HCT116 (cell line): Measurements from ENCODE around the gene PAX6. TPM values are rescaled to one million over a fixed set of nuclear protein-coding genes. Genes with fewer than 3 reads are reported as not detected.
A peak's percentile ranks its signal among the peaks of the same experiment; 100 is the strongest.

Experiments used
- ATAC-seq: fragments of 200-7000 bp; cut with Tn5 transposase; 2 replicates; pipeline ENCODE4 v1.9.1; 2020; ENCODE audit warnings: mild to moderate bottlenecking, moderate library complexity
- BruUV-seq: library from RNA; stranded (reverse); fragments of 400-500 nt; replicated peaks from 2 replicates; lab custom pipeline; 2021; lab: Mats Ljungman, UMichigan
- CTCF ChIA-PET: fragments of 300-600 bp; sonication (Branson Sonifier 250); formaldehyde crosslinking; loops from one replicate; lab custom pipeline; 2021; ENCODE audit warnings: antibody characterized with exemption; lab: Charles Lee
- POLR2A ChIA-PET: fragments of 300-600, 350-600 bp; sonication (Branson Sonifier 250); formaldehyde crosslinking; loops from one replicate; lab custom pipeline; 2021; ENCODE audit warnings: antibody characterized with exemption; lab: Charles Lee
- RAD21 ChIA-PET, 2 experiments: fragments of 300-600 bp; sonication (Branson Sonifier 250); formaldehyde crosslinking; loops; one replicate each; lab custom pipeline; 2023; ENCODE audit warnings: low total read pairs in 2 of 2; ENCODE audit not compliant: uncharacterized antibody in 2 of 2, unreplicated experiment in 2 of 2, low non-redundant PET in 1 of 2; lab: Charles Lee
- DNase-seq: peaks from one replicate; pipeline ENCODE4 v3.0.0-alpha.2; 2010; ENCODE audit warnings: low read depth, low spot score
- H2AFZ ChIP-seq: fragments of 200-600 bp; shearing (Covaris generic), sonication (generic); 2 replicates; pipeline ENCODE4 v1.6.1; 2017; ENCODE audit warnings: low read depth, mixed run types, mixed read lengths, antibody characterized with exemption, low read length; ENCODE audit not compliant: poor library complexity, severe bottlenecking
- H3K27ac ChIP-seq: 2 replicates; pipeline ENCODE4 v1.5.1; 2012; ENCODE audit warnings: low read depth, low read length
- H3K27me3 ChIP-seq: fragments of 200-600 bp; sonication (generic); 2 replicates; pipeline ENCODE4 v1.6.1; 2016; ENCODE audit warnings: mixed run types, low read length, mixed read lengths; ENCODE audit not compliant: insufficient read depth
- H3K36me3 ChIP-seq, 2 experiments: fragments of 200-500 bp in 1 of 2; fragments of 200-600 bp in 1 of 2; sonication (Bioruptor generic) in 1 of 2; sonication (generic) in 1 of 2; 2 replicates each; pipeline versions ENCODE4 v1.5.1 to v1.6.1; 2014 to 2016; ENCODE audit warnings: low read length in 2 of 2, inconsistent platforms in 1 of 2, mixed read lengths in 1 of 2, mixed run types in 1 of 2; ENCODE audit not compliant: insufficient read depth in 2 of 2, control insufficient read depth in 1 of 2
- H3K4me1 ChIP-seq, 2 experiments: fragments of 200-600 bp in 1 of 2; sonication (generic) in 1 of 2; 2 replicates each; pipeline versions ENCODE4 v1.5.1 to v1.6.1; 2012 to 2017; ENCODE audit warnings: low read length in 2 of 2, inconsistent platforms in 1 of 2, mild to moderate bottlenecking in 1 of 2, mixed read lengths in 1 of 2, mixed run types in 1 of 2, moderate library complexity in 1 of 2; ENCODE audit not compliant: insufficient read depth in 2 of 2, control insufficient read depth in 1 of 2
- H3K4me2 ChIP-seq: fragments of 200-600 bp; sonication (generic); 2 replicates; pipeline ENCODE4 v1.6.1; 2017; ENCODE audit warnings: mixed run types, low read length, mixed read lengths
- H3K4me3 ChIP-seq, 2 experiments: fragments of 200-600 bp in 1 of 2; sonication (generic) in 1 of 2; replicated peaks in 1 of 2; 2 replicates each; pipeline ENCODE4 v1.5.1; 2011 to 2016; ENCODE audit warnings: low read length in 2 of 2, control low read depth in 1 of 2, low read depth in 1 of 2, mild to moderate bottlenecking in 1 of 2, mixed read lengths in 1 of 2, mixed run types in 1 of 2
- H3K79me2 ChIP-seq: fragments of 200-600 bp; sonication (generic); 2 replicates; pipeline ENCODE4 v1.6.1; 2017; ENCODE audit warnings: mild to moderate bottlenecking, mixed run types, low read length, moderate library complexity, mixed read lengths; ENCODE audit not compliant: insufficient read depth
- H3K9ac ChIP-seq: fragments of 200-600 bp; sonication (generic); 2 replicates; pipeline ENCODE4 v1.6.1; 2016; ENCODE audit warnings: low read length, mixed read lengths
- H3K9me2 ChIP-seq: fragments of 200-600 bp; sonication (generic), shearing (Covaris generic); 2 replicates; pipeline ENCODE4 v1.6.1; 2017; ENCODE audit warnings: mixed run types, mild to moderate bottlenecking, moderate library complexity; ENCODE audit not compliant: insufficient read depth
- H3K9me3 ChIP-seq, 2 experiments: fragments of 200-500 bp in 1 of 2; fragments of 200-600 bp in 1 of 2; sonication (Bioruptor generic) in 1 of 2; sonication (generic) in 1 of 2; 2 replicates each; pipeline ENCODE4 v1.6.1; 2014 to 2017; ENCODE audit warnings: low read length in 2 of 2, mixed read lengths in 2 of 2, inconsistent platforms in 1 of 2, low read depth in 1 of 2, mild to moderate bottlenecking in 1 of 2, mixed run types in 1 of 2, moderate library complexity in 1 of 2; ENCODE audit not compliant: control insufficient read depth in 1 of 2, insufficient read depth in 1 of 2
- H4K20me1 ChIP-seq: fragments of 200-600 bp; sonication (generic), shearing (Covaris generic); 2 replicates; pipeline ENCODE4 v1.6.1; 2017; ENCODE audit warnings: mixed run types, mild to moderate bottlenecking, moderate library complexity; ENCODE audit not compliant: insufficient read depth
- CBX3 ChIP-seq: IDR thresholded peaks from 2 replicates; pipeline ENCODE4 v1.6.1; 2012; ENCODE audit warnings: low read depth
- CEBPB ChIP-seq: IDR thresholded peaks from 2 replicates; pipeline ENCODE4 v1.6.1; 2012; ENCODE audit warnings: low read depth
- CTCF ChIP-seq, 3 experiments: fragments of 200-600 bp in 1 of 3; sonication (generic) in 1 of 3; IDR thresholded peaks in 2 of 3; conservative IDR thresholded peaks in 1 of 3; 2 replicates each; pipeline ENCODE4 v1.5.1; 2012 to 2017; ENCODE audit warnings: low read depth in 2 of 3, low read length in 2 of 3, antibody characterized with exemption in 1 of 3, borderline replicate concordance in 1 of 3, control low read depth in 1 of 3, mild to moderate bottlenecking in 1 of 3, mixed read lengths in 1 of 3, mixed run types in 1 of 3, moderate library complexity in 1 of 3; ENCODE audit not compliant: insufficient read depth in 1 of 3
- EGR1 ChIP-seq: IDR thresholded peaks from 2 replicates; pipeline ENCODE4 v1.6.1; 2012; ENCODE audit warnings: low read depth
- ELF1 ChIP-seq: IDR thresholded peaks from 2 replicates; pipeline ENCODE4 v1.6.1; 2012; ENCODE audit warnings: low read depth, borderline replicate concordance
- EZH2 ChIP-seq: fragments of 200-600 bp; sonication (generic); IDR thresholded peaks from 2 replicates; pipeline ENCODE4 v1.6.1; 2017; ENCODE audit warnings: antibody characterized with exemption, mixed run types
- EZH2phosphoT487 ChIP-seq: fragments of 200-600 bp; IDR thresholded peaks from 2 replicates; pipeline ENCODE4 v1.6.1; 2018; ENCODE audit warnings: antibody characterized with exemption, borderline replicate concordance
- FOSL1 ChIP-seq: IDR thresholded peaks from 2 replicates; pipeline ENCODE4 v1.6.1; 2012; ENCODE audit warnings: low read depth
- JUND ChIP-seq: IDR thresholded peaks from 2 replicates; pipeline ENCODE4 v1.6.1; 2012
- POLR2A ChIP-seq: IDR thresholded peaks from 2 replicates; pipeline ENCODE4 v1.7.0; 2011; ENCODE audit warnings: borderline replicate concordance; ENCODE audit not compliant: insufficient read depth, insufficient read length; ENCODE audit errors: extremely low read depth
- RAD21 ChIP-seq: IDR thresholded peaks from 2 replicates; pipeline ENCODE4 v1.6.1; 2012; ENCODE audit warnings: low read depth, mild to moderate bottlenecking
- SIN3A ChIP-seq: IDR thresholded peaks from 2 replicates; pipeline ENCODE4 v1.6.1; 2012; ENCODE audit warnings: low read depth
- SRF ChIP-seq: IDR thresholded peaks from 2 replicates; pipeline ENCODE4 v1.6.1; 2012; ENCODE audit warnings: low read depth
- ZFX ChIP-seq: fragments of 450-650 bp; IDR thresholded peaks from 2 replicates; pipeline ENCODE4 v1.6.1; 2017
- ZNF274 ChIP-seq: fragments of 200-500 bp; sonication (Bioruptor generic); IDR thresholded peaks from 2 replicates; pipeline ENCODE4 v1.6.1; 2014; ENCODE audit warnings: mild to moderate bottlenecking, low read depth, low read length, inconsistent platforms
- intact Hi-C: fragments of 100-400 bp; cut with micrococcal nuclease; formaldehyde crosslinking; loops from 2 replicates; pipeline ENCODE4 v1.10.0; 2022
- total RNA-seq: library from RNA; stranded (reverse); gene quantifications from one replicate; pipeline ENCODE4 v1.2.1, GENCODE V29; 2021; ENCODE audit not compliant: unreplicated experiment
- TF ChIP-seq, protein P1 (sequence below): IDR thresholded peaks from 2 replicates; pipeline ENCODE4 v1.6.1; 2012
- TF ChIP-seq, protein P2 (sequence below): IDR thresholded peaks from 2 replicates; pipeline ENCODE4 v1.6.1; 2011; ENCODE audit warnings: mild to moderate bottlenecking, low read length, moderate library complexity; ENCODE audit not compliant: insufficient replicate concordance; ENCODE audit errors: extremely low read depth

The PAX6 gene
- total RNA-seq, 1 experiment from 2014 or later: 5.3 TPM

- RAD21 ChIA-PET: no interaction called here
- Histone ChIP-seq H3K27ac (peak overlapping the region; percentile 22; the same call in 1 of the 2 replicates), H3K4me3 (peak overlapping the region; percentile 57 to 78), H3K4me2 (peak overlapping the region; percentile 87), H3K79me2 (no peaks in the 10 kb centered on the region), H3K4me1 (peaks cover 0 to 16% of the 10 kb centered on the region in 2 experiments; a peak in 2 of 4 replicates), H3K27me3 (no peaks in the 10 kb centered on the region), H2AFZ (peak overlapping the region; percentile 93), H3K9ac (peak overlapping the region; percentile 60), H3K36me3 (no peaks in the 10 kb centered on the region), H3K9me3 (no peaks in the 10 kb centered on the region), H3K9me2 (no peaks in the 10 kb centered on the region), H4K20me1 (no peaks in the 10 kb centered on the region)
- intact Hi-C loops: loop anchor here (1.0 kb wide), 1 partner anchor 48 kb away; no protein-coding TSS in a partner anchor
- ATAC-seq: peak; percentile 78
- TF ChIP-seq SIN3A (0 out of 2 replicates have a peak, but pooled peaks have one; percentile 7), ZFX (peak; percentile 67), SRF (no peak), CBX3 (no peak)
- no TSS peak for BruUV-seq
- POLR2A ChIA-PET: no interaction called here
- CTCF ChIA-PET: no interaction called here
- no peak for DNase-seq
These were observed 1.0 kb downstream of the PAX6 start for GRCh38 chr11:31809857-31810778.

DNA sequence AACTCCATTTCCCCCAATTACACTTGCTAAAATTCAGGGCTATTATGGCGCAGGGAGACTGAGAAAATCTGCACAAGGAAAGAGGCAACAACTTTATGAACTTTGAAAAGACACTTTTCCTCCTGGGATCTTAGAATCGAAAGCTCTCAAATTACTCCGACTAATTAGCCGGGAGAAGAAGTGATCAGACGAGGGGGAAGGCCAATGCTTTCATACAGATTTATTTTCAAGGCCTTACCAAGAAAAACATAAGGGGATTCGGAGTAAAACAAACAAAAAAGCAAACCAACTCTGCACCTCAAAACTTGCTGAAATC lies 1.6 kb downstream of the PAX6 start:
- CTCF ChIA-PET: no interaction called here
- TF ChIP-seq JUND (no peak), ELF1 (no peak), EGR1 (no peak), CEBPB (no peak), RAD21 (no peak), CTCF (IDR thresholded peaks at IDR 0.05 in 2 of 3, conservative IDR thresholded peaks at IDR 0.05 in 1 of 3; ENCODE audit: borderline replicate concordance in 1 of 3, insufficient read depth in 1 of 3, low read depth in 2 of 3, low read length in 2 of 3) (no peak), ZFX (no peak), EZH2 (no peak), POLR2A (no peak), FOSL1 (no peak), ZNF274 (no peak), EZH2phosphoT487 (no peak), SIN3A (no peak)
- TF ChIP-seq, protein P1, sequence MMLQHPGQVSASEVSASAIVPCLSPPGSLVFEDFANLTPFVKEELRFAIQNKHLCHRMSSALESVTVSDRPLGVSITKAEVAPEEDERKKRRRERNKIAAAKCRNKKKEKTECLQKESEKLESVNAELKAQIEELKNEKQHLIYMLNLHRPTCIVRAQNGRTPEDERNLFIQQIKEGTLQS: no peak
- TF ChIP-seq, protein P2, sequence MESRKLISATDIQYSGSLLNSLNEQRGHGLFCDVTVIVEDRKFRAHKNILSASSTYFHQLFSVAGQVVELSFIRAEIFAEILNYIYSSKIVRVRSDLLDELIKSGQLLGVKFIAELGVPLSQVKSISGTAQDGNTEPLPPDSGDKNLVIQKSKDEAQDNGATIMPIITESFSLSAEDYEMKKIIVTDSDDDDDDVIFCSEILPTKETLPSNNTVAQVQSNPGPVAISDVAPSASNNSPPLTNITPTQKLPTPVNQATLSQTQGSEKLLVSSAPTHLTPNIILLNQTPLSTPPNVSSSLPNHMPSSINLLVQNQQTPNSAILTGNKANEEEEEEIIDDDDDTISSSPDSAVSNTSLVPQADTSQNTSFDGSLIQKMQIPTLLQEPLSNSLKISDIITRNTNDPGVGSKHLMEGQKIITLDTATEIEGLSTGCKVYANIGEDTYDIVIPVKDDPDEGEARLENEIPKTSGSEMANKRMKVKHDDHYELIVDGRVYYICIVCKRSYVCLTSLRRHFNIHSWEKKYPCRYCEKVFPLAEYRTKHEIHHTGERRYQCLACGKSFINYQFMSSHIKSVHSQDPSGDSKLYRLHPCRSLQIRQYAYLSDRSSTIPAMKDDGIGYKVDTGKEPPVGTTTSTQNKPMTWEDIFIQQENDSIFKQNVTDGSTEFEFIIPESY: no peak

More for the DNA sequence above, 1.6 kb downstream of the PAX6 start:
- H3K4me2 ChIP-seq: peak overlapping the region; percentile 87
- H3K9ac ChIP-seq: peak overlapping the region; percentile 60
- ChIA-PET POLR2A (no interaction called here), RAD21 (no interaction called here)
- H3K9me3 ChIP-seq: no peaks in the 10 kb centered on the region
- H2AFZ ChIP-seq: peak overlapping the region; percentile 74
- H3K79me2 ChIP-seq: no peaks in the 10 kb centered on the region
- H3K4me3 ChIP-seq: peak overlapping the region; percentile 57 to 78
- no peaks in the 10 kb centered on the region for H3K27me3 ChIP-seq
- no peak overlapping the region for H3K27ac ChIP-seq
- no peaks in the 10 kb centered on the region for H4K20me1 ChIP-seq
- DNase-seq (no peak), ATAC-seq (no peak)
- BruUV-seq: no TSS peak
- peaks cover 0 to 16% of the 10 kb centered on the region in 2 experiments; a peak in 2 of 4 replicates for H3K4me1 ChIP-seq
- intact Hi-C loops: loop anchor here (1.0 kb wide), 1 partner anchor 49 kb away; no protein-coding TSS in a partner anchor
- H3K9me2 ChIP-seq: no peaks in the 10 kb centered on the region
- no peaks in the 10 kb centered on the region for H3K36me3 ChIP-seq
